Fibroblast of mammary gland (primary cell): ENCODE data around the gene SMIM31.

Experiments
- DNase-seq: peaks from one replicate; pipeline ENCODE4 v3.0.0-alpha.2; 2010; ENCODE audit warnings: low read depth
- H3K4me3 ChIP-seq: 2 replicates; pipeline ENCODE4 v1.5.1; 2011; ENCODE audit warnings: low read depth, mild to moderate bottlenecking, low read length, moderate library complexity; ENCODE audit not compliant: control insufficient read depth
- TF ChIP-seq, protein P1 (sequence below): conservative IDR thresholded peaks from 2 replicates; pipeline ENCODE4 v1.5.1; 2011; ENCODE audit warnings: low read depth, low read length, inconsistent platforms; ENCODE audit not compliant: control insufficient read depth, insufficient read depth

Gene SMIM31

GRCh38 chr4:164731827-164732474 is 22.0 kb upstream of the SMIM31 start:
- H3K4me3 ChIP-seq = no peak overlapping the region
- peak; percentile 55 for DNase-seq
- TF ChIP-seq, protein P1, sequence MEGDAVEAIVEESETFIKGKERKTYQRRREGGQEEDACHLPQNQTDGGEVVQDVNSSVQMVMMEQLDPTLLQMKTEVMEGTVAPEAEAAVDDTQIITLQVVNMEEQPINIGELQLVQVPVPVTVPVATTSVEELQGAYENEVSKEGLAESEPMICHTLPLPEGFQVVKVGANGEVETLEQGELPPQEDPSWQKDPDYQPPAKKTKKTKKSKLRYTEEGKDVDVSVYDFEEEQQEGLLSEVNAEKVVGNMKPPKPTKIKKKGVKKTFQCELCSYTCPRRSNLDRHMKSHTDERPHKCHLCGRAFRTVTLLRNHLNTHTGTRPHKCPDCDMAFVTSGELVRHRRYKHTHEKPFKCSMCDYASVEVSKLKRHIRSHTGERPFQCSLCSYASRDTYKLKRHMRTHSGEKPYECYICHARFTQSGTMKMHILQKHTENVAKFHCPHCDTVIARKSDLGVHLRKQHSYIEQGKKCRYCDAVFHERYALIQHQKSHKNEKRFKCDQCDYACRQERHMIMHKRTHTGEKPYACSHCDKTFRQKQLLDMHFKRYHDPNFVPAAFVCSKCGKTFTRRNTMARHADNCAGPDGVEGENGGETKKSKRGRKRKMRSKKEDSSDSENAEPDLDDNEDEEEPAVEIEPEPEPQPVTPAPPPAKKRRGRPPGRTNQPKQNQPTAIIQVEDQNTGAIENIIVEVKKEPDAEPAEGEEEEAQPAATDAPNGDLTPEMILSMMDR = peak; percentile 93

DNA sequence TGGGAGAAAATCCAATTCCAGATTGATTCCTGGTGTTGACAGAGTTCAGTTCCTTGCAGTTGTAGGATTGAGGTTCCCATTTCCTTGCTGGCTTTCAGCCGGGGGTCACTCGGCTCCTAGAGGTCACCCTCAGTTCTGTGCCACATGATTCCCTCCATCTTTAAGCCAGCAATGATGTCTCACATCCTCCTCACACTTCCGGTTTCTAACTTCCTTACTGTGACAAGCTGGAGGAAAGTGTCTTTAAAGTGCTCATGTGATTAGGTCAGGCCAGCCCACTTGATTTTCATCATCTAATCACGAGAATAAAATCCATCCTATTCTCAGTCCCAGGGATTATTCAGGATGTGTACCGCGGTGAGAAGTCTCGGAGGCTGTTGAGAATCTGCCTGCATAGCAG is 19.4 kb upstream of the SMIM31 start:
- TF ChIP-seq, protein P1 = no peak
- H3K4me3 ChIP-seq = no peak overlapping the region
- DNase-seq = no peak

GRCh38 chr4:164748375-164748774 is 5.6 kb upstream of the SMIM31 start:
- DNase-seq = peak; percentile 42

GRCh38 chr4:164755432-164755831 is 1.5 kb downstream of the SMIM31 start:
- TF ChIP-seq, protein P1 = no peak
- no peak for DNase-seq
- H3K4me3 ChIP-seq = no peak overlapping the region

More at GRCh38 chr4:164748375-164748774, 5.6 kb upstream of the SMIM31 start:
- no peak overlapping the region for H3K4me3 ChIP-seq
- TF ChIP-seq, protein P1 = peak; percentile 32

DNA sequence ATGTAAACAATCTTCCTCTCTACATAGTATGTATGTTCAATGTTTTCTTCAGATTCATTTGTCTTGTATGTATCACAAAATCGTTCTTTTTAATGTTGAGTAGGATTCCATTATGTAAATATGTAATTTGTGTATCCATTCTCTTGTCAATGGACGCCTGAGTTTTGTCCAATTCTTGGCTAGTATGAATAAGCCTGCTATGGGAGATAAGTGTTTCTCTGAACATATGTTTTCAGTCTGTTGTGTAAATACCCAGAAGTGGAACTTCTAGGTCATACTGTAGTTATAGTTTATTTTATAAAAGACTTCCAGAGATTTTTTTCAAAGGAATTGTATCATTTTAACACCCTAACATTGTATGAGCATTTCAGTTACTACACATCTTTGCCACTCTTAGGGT is 2.8 kb downstream of the SMIM31 start:
- no peak overlapping the region for H3K4me3 ChIP-seq
- DNase-seq = no peak
- TF ChIP-seq, protein P1 = no peak

- no peak for DNase-seq
These were observed 7.3 kb downstream of the SMIM31 start for GRCh38 chr4:164761241-164761640.

More at GRCh38 chr4:164761241-164761640, 7.3 kb downstream of the SMIM31 start:
- no peak overlapping the region for H3K4me3 ChIP-seq
- TF ChIP-seq, protein P1 = no peak
